HG03439 (cell line): Measurements from ENCODE around the gene FGF13.

Source experiments
- ATAC-seq: cut with Tn5 transposase; IDR thresholded peaks from one replicate; pipeline ENCODE4 v1.9.1; 2021; ENCODE audit warnings: mild to moderate bottlenecking, moderate library complexity; ENCODE audit not compliant: unreplicated experiment

Gene FGF13

GRCh38 chrX:138664466-138664865 is 47.1 kb downstream of the FGF13 start:
- no peak for ATAC-seq

GRCh38 chrX:138664016-138664415 is 47.5 kb downstream of the FGF13 start:
- no peak for ATAC-seq

- ATAC-seq, result no peak
Observed at GRCh38 chrX:138651494-138651893, 60.0 kb downstream of the FGF13 start.

GRCh38 chrX:138648568-138648967 is 62.9 kb downstream of the FGF13 start:
- no peak for ATAC-seq

GRCh38 chrX:138638996-138639395 is 72.5 kb downstream of the FGF13 start:
- no peak for ATAC-seq
